ENCODE results near the gene BUD13.

BUD13 gene

DNA sequence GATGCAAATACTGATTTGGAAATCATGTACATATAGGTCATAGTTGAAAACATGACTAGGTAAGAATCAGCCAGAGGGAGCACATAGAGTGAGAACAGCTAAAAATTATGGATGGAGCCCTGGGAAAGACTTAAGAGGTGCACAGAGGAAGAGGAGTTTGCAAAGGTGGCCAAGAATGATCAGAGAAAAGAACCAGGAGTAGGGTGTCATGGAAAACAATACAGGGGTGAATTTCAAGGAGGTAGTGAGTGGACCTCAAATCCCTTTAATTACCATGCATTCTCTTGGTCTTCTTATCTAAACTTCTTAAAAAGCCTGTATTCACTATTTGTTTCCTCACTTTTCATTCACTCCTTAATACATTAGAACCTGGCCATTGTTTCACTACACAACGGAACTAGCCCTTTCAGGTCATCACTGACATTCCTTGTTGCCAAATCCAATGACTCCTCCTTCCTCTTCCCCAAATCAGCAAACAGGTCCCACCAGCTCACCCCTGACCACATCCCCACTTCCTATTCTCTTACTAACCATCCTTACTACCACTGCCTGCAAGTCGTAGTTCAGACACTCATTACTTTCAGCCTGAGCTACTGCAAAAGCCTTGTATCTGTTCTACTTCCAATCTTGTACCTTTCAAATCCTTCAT lies 22.6 kb downstream of the BUD13 start:
- no peak for DNase-seq (ENCODE audit: low read depth)

DNA sequence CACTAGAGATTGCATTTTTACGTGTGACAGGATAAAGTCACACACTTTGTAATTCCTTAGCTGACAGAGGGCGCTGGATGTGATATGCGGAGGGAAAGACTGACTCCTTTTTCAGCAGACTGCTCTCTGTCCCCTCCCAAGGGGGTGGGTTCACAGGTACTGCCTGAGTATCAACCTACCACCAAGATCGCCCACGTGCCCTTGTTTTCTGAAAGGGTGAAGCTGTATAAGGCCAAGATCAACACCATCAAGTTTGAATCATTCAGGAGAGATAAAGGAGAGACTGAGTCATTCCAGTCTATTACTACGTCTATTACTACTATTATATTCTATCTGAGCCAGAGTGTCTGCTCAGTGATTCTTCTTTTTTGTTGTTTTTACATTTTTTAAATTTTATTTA lies 30.7 kb downstream of the BUD13 start:
- DNase-seq (ENCODE audit: low read depth), result peak; percentile 24

DNA sequence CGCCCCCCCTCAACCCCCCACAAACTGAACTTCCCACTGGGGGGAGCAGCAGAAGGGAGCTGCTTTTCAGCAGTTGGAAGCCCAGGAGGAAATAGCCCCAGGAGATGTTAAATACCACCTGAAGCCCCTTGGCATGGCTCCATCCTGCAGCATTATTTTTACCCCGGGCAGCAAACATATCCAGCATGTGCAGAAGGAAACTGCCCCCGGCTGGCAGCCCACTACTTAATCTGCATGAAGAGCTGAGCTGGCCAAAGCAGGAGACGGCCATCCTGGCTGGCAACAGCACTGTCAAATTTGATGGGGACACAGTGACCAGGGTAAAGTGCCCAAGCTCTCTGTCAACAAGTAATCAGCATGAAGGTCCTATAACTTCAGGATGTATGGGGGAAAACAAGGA lies 32.0 kb downstream of the BUD13 start:
- DNase-seq (ENCODE audit: low read depth), result no peak

DNA sequence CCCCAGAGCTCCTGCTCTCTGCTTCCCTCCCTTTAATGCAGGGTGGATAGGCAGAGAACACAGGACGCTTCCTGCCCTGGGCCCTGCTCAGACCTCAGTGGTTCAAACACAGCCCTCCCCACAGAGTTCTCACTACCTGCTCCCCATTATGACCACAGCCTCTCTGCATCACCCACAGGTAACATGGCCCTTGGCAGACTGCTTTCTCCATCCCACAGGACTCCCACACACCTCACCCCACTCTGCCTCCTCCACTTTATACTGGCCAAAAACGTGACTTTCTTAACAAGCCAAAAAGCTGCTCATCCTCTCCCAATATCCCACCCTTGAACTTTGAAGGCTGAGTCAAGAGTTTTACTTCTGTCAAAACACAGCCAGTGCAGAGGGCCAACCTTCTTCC lies 33.8 kb downstream of the BUD13 start:
- DNase-seq (ENCODE audit: low read depth), result no peak

DNA sequence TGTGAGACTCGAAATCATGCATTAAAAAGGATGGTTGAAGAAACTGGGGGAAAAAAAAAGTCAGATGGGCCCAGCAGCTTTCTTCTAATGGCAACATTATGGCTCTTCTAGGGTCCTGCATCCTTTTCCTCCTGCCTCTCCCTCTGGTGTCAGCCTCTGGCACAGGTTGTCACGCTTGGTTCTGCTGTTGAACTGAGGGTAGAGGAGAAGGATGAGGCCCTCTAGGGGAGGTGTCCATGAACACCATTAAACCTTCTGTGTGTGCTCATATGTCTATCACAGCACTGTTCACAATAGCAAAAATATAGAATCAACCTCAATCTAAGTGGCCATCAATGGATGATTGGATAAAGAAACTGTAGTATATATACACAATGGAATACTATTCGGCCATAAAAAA lies 36.0 kb downstream of the BUD13 start:
- DNase-seq (ENCODE audit: low read depth), result no peak

DNA sequence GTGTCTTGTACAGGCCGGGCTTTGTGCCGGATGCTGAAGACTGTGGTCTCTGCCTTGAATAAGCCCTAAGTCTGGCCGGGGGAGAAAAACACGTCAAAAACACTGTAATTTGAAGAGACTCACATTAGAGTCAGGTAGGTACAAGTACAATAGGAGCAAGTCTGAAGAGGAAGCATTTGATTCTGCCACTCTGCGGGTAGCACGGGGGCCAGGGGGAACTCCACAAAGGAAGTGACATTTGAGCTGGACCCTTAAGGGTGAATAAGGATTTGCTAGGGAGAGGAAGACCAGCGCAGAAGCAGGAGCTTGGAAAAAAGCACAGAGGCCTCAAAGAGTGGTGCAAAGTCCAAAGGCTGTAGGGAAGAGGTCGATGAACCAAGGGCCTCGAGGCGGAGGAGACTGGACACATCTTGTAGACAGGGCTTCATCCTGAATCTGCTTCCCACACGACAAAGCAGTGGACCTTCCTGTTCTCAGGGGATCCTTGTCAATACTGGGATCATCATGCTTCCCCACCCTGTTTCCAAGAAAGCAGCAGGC lies 38.7 kb downstream of the BUD13 start:
- no peak for DNase-seq (ENCODE audit: low read depth)

DNA sequence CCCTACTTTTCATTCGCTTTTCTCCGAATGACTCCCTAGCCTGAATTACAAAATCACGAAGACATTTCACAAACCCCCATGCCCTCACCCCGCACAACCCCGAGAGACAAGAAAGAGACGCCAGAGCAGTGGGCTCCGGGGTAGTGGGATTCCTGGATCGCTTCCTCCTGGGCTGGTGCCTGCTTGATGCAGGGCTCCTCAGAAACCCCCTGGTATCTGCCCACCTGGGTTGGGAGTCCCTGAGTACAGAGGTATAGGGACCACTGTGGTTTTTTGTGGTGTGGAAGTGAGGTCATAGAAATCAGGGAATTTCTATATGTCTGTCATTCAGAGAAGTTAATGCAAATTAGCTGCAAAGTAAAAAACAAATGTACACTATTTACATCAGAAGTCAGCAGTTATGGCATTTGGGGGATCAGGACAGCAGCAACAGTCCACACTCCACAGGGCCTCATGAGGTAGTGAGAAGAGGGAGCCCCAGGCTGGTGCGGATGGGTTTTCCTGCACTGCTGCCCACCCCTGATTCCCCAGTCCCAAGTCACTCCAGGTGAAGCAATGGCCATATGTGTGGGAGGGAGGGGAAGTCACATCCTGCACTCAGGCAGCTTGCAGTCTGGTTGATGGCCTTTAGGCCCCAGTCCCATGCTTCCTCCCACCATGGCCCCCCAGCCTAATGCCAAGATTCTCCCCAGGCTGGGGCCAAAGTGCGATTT lies 39.6 kb downstream of the BUD13 start:
- no peak for DNase-seq (ENCODE audit: low read depth)

DNA sequence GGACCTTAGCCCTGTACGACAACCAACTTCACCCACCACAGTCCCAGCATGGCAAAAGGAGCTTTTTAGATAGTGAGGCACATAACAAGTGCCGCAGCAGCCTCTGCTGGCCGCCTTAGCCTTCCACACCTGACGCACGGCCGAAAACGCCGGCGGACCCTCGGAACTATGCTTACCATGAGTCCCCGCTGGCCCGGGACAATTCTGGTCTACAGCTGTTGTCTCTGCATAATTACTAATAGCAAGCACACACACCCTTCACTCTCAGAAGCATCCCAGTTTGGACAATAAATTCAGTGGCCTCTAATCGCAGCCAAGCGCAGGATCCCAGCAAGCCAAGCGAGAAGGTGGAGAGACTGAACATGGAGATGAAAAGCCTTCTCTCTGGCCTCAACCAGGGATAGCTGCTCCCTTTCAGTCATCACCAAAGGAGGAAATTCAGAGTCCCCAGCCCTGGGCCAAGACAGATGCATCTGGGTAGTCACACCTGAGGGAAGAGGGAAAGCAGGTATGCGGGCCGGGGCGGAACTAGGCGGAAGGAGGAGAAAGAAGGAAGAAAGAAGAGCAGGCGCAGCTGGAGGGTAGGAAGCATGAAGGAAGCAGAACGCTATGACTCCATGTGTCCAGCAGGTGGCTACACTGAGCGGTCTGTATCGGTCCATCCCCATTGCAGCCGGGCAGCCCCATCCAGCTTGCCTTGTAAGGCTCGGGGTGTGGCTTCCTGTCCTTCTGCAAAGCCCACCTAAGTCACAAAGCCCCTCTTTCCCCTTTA lies 40.3 kb downstream of the BUD13 start:
- DNase-seq (ENCODE audit: low read depth), result peak; percentile 36

DNA sequence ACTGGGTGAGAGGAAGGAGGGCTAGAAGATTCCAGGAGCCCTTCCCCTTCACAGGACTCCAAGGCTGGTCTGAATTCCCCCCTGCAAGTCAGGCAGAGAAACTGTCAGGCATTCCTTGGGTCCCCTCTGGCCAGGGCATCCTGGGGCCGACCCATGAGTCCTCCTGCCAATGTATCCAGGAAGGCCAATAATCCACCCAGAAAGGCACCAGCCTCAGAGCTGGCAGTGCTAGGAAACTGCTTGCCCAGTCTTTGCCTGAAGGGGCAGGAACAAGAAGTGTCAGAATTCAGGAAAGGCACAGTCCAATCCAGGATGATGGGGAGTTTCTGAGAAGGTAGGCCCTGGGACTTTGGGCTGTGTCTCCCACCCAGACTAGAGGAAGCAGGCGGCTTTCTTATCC lies 41.0 kb downstream of the BUD13 start:
- no peak for DNase-seq (ENCODE audit: low read depth)

DNA sequence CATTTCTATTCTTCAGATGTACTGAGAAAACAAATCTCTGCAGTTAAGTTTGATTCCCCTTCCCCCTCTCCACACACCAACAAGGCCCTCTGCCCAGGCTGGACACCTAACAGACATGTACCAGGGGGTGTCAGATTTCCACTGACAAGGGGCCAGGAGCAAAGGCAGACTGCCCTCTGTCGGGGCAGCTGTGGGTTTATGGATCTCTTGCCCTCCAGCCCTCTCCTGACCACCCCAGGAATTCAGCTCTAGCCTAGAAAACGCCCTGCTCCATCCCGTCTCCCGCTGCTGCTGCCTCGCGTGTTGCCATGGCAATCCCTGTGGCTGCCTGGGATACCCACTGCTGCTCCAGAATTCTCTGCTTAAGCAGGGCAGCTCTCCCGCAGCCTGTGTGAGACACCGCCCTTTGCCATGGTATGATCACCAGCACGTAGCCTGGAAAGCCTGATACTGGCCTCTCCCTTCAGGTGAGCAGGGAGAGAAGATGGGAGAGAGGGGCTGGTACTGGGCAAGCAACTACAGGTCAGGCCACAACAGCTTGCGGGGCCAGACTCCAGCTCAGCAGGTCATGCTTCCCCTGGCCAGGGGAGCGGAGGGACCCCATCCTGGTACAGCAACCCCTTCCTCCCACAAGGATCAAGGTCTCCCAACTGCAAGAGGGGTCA lies 41.6 kb downstream of the BUD13 start:
- no peak for DNase-seq (ENCODE audit: low read depth)

DNA sequence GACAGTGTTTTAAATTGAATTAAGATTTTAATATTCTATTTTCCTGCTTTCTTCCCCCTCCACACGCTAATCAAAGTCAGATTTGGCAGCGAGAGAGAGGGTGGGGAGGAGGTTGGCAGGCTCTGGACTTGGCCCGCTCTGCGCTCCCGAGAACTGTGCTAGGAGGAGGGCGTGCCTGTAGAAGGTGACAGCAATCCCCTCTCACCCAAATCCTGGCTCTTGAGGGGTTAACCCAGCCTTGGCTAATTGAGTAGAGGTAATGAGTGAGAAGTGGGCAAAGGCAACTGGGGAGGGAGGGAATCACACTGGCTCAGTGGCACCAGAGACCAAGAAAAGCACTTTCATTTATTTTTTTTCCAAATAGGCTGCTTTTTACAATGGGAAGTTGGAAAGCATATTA lies 42.2 kb downstream of the BUD13 start:
- DNase-seq (ENCODE audit: low read depth), result no peak

DNA sequence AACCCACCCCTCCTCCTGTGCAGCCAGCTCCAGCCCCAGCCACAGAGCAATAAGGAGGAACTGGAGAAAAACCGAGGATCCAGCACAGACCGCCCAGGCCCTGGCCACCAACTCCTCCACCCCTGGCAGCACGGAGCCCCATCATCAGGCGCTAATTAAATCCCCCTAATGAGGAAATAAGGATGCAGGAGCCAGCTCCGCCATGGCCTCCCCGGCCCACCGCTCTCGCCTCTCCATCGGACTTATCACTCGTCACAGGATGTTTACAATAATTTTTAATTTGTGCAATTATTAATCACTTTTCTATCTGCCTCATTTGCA lies 42.6 kb downstream of the BUD13 start:
- no peak for DNase-seq (ENCODE audit: low read depth)

DNA sequence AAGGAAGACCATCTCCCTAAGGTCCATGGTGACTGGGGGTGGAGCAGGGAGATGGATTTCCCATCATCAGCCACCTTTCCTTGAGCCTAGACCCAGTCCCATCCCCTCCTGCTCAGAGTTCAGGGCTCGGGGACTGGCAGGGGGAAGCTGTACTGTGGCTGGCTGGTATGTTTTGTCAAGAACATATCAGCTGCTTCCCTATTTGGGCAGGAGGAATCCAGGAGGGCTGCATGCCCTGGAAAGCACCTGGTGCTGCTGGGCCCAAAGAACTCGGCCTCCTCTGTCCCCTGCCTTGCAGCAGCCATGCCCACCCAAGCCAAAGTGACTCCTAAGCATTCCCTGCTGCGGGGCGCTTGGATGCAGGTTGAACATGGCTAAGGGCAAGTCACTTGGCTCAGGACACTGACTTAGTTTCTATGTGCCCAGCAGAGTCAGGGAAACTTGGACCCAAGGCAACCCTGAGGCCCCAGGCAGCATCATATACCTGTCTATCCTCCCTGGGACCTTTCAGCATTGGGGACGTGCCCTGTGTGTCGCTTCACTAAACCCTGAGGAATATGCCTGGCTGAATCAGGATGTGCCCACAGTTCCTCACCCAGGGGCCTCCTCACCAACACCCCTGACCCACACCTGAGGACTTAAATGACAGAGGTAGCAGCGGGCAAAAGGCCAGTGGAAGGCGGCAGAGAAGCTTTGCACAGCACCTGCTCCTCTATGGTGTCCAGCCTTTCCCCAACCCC lies 43.1 kb downstream of the BUD13 start:
- no peak for DNase-seq (ENCODE audit: low read depth)

DNA sequence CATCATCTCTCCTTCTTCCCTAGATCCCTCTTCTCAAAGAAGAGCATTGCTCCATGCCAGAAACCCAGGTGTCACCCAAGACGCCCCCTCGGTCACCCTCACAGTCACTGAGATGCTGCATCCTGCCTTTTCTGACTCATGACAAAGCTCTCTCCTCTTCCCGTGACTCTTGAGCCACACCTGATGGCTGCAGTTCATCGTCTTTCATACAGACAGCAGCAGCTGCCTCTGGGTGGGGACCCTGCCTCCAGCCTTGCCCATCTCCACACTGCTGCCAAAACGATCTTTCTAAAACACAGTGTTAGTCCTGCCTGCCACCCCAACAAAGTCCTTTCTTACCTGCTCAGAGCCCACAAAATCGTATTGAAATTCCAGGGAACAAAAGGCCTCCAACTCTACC lies 44.8 kb downstream of the BUD13 start:
- no peak for DNase-seq (ENCODE audit: low read depth)

DNA sequence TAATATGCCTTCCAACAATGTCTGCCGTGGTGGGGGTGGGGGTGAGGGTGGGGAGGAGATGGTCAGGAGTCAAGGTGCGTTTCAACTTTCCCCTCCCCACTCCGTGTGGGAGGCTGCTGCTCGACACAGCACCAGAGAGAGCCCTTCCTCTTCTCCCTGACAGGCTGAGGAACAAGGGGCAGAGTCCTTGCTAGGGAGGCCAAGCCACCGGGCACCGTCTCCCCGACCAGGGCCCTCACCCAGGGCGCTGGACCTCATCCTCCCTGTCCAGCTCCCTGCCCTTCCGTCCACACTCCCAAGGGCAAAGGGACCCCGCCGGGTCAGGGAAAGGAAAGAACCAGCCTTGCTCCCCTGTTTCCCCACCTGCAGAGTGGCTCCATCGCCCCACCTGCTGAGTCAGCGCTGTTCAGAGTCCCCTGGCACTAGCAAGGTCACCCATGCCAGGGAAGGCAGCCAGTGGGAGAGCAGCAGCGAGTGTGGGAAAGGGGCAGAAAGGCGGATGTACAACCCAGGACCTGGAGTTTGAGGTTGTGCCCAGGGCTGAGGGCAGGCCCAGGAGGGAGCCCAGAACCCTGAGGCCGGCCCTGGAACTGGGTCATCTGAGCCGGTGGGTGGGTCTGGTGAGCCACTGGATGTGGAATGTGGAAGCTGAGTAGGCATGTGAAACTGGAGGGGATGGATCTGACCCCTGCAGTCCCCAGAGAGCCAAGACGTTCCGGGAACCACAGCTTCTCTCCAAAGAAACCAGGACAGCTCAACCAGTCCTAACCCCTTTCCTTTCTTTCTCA lies 47.2 kb downstream of the BUD13 start:
- no peak for DNase-seq (ENCODE audit: low read depth)

DNA sequence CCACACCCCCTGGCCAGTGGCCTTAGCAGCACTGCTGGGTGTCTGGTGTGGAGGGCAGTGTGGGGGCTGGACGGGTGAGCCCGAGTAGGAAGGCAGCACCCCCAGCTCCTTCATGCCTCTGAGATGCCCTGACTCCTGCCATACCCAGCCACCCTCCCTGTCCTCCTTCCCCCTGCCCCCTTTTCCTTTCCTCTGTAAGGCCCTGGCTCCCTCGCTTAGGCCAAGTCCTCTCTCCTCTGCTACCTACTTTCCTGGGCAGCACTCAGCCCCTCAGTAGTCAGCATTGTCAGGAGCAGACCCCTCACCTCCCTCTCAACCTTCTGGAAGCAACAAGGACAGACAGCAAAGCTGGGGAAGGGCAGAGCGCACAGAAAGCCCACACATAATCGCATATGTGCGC lies 48.0 kb downstream of the BUD13 start:
- DNase-seq (ENCODE audit: low read depth), result no peak

DNA sequence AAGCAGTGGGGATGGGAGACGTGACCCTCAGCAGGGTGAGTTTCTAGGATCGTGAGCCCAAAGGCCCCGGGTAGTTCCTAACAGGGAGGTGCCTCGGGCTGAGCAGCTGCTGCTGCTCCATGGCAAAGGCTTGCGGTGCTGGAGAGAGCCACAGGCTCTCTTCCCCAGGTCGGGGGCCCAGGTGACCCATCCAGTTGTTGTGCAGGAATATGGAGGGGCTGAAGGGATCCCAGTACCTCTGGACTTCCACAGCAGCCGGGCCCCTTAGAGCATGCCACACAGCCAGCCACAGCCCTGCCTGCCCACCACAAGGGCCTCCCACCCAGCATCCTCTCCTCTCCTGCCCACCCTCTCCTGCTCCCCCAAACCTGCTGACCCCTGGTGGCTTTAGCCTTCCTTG lies 49.3 kb downstream of the BUD13 start:
- DNase-seq (ENCODE audit: low read depth), result no peak

DNA sequence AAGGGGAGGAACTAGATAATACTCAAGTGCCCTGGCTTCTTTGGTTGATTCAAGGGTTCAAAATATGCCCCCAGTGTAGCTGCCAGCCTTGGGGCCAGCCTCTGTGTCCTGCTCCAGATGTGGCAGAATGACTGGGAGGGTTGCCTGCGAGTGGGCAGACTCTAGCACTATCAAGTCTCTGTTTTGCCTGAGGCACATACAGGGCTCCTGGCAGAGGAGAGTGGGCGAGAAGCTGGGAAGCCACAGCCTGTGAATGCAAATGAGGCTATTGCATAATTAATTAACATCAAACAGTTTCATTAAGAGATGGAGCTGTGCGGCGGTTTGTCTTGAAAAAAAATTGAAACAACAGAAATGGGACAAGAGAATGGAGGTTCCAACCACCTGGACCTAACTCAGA lies 50.8 kb downstream of the BUD13 start:
- no peak for DNase-seq (ENCODE audit: low read depth)

DNA sequence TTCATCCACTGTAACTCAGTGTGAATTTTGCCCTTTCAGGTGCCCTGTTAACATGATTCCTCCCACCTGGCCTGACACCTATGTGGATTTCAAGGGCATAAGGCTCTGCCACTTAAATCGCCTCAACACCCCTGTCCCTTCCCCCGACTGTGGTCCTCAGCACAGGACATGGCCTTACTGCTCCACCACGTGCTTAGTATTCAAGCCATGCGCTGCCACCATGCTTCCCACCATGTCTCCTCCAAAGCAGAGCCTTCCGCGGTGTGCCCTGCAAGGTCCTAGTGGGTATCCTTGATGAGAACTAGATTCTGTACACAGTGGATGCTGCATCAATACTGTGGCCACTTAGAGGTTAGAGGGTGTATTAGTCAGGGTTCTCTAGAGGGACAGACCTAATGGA lies 51.9 kb downstream of the BUD13 start:
- DNase-seq (ENCODE audit: low read depth), result no peak

DNA sequence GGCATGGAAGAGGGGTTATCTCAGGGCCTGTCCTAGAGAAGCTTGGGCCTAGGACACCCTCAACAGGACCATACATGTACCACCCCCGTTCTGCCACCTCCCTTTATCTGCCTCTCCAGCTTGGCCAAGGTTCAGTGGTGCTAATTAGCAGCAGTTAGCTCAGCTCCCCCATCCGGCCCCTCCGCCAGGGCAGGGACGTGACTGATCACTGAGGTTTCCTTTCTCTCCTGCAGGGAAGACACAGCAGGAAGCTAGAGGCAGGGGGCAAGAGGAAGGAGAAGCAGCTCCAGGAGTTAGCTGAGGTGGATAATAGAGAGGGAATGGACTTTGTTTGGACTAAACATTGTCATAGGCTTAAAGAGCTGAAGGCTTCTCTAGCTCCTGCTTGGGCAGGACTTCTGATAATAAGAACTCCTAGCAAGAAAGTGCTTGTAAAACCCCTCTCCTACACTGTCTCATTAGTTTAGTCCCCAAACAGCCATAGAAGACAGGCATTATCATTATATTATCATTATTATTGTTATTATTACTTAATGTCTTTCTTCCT lies 53.8 kb downstream of the BUD13 start:
- DNase-seq (ENCODE audit: low read depth), result no peak

DNA sequence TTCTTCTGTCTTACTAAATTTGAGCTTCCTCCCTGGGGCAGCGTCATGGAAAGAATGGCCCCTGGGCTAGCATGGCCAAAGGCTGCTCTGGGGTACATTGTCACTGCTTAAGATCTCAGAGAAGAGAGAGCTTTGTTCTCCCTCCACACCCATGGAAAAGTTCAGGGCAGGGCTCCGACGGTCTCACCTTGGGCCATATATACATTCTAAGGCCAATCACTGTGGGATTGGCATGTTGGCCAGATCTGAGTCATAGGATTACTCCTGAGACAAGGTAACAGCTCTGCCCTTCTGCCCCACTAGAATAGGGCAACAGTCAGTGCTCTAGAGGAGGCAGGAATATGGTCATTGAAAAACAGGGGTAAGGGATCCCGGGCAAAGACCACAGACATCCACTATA lies 56.2 kb downstream of the BUD13 start:
- DNase-seq (ENCODE audit: low read depth), result no peak

All from non-pigmented ciliary epithelial cell (primary cell).